HCT116 (cell line): ENCODE results near the gene TDRD10. TPM values are rescaled to one million over a fixed set of nuclear protein-coding genes. Genes with fewer than 3 reads are reported as not detected.

Source experiments
- ATAC-seq: fragments of 200-7000 bp; cut with Tn5 transposase; 2 replicates; pipeline ENCODE4 v1.9.1; 2020; ENCODE audit warnings: mild to moderate bottlenecking, moderate library complexity
- BruUV-seq: library from RNA; stranded (reverse); fragments of 400-500 nt; replicated peaks from 2 replicates; lab custom pipeline; 2021; lab: Mats Ljungman, UMichigan
- CTCF ChIA-PET: fragments of 300-600 bp; sonication (Branson Sonifier 250); formaldehyde crosslinking; loops from one replicate; lab custom pipeline; 2021; ENCODE audit warnings: antibody characterized with exemption; lab: Charles Lee
- POLR2A ChIA-PET: fragments of 300-600, 350-600 bp; sonication (Branson Sonifier 250); formaldehyde crosslinking; loops from one replicate; lab custom pipeline; 2021; ENCODE audit warnings: antibody characterized with exemption; lab: Charles Lee
- RAD21 ChIA-PET, 2 experiments: fragments of 300-600 bp; sonication (Branson Sonifier 250); formaldehyde crosslinking; loops; one replicate each; lab custom pipeline; 2023; ENCODE audit warnings: low total read pairs in 2 of 2; ENCODE audit not compliant: uncharacterized antibody in 2 of 2, unreplicated experiment in 2 of 2, low non-redundant PET in 1 of 2; lab: Charles Lee
- DNase-seq: peaks from one replicate; pipeline ENCODE4 v3.0.0-alpha.2; 2010; ENCODE audit warnings: low read depth, low spot score
- H2AFZ ChIP-seq: fragments of 200-600 bp; shearing (Covaris generic), sonication (generic); 2 replicates; pipeline ENCODE4 v1.6.1; 2017; ENCODE audit warnings: low read depth, mixed run types, mixed read lengths, antibody characterized with exemption, low read length; ENCODE audit not compliant: poor library complexity, severe bottlenecking
- H3K27ac ChIP-seq: 2 replicates; pipeline ENCODE4 v1.5.1; 2012; ENCODE audit warnings: low read depth, low read length
- H3K27me3 ChIP-seq: fragments of 200-600 bp; sonication (generic); 2 replicates; pipeline ENCODE4 v1.6.1; 2016; ENCODE audit warnings: mixed run types, low read length, mixed read lengths; ENCODE audit not compliant: insufficient read depth
- H3K36me3 ChIP-seq, 2 experiments: fragments of 200-500 bp in 1 of 2; fragments of 200-600 bp in 1 of 2; sonication (Bioruptor generic) in 1 of 2; sonication (generic) in 1 of 2; 2 replicates each; pipeline versions ENCODE4 v1.5.1 to v1.6.1; 2014 to 2016; ENCODE audit warnings: low read length in 2 of 2, inconsistent platforms in 1 of 2, mixed read lengths in 1 of 2, mixed run types in 1 of 2; ENCODE audit not compliant: insufficient read depth in 2 of 2, control insufficient read depth in 1 of 2
- H3K4me1 ChIP-seq, 2 experiments: fragments of 200-600 bp in 1 of 2; sonication (generic) in 1 of 2; 2 replicates each; pipeline versions ENCODE4 v1.5.1 to v1.6.1; 2012 to 2017; ENCODE audit warnings: low read length in 2 of 2, inconsistent platforms in 1 of 2, mild to moderate bottlenecking in 1 of 2, mixed read lengths in 1 of 2, mixed run types in 1 of 2, moderate library complexity in 1 of 2; ENCODE audit not compliant: insufficient read depth in 2 of 2, control insufficient read depth in 1 of 2
- H3K4me2 ChIP-seq: fragments of 200-600 bp; sonication (generic); 2 replicates; pipeline ENCODE4 v1.6.1; 2017; ENCODE audit warnings: mixed run types, low read length, mixed read lengths
- H3K4me3 ChIP-seq, 2 experiments: fragments of 200-600 bp in 1 of 2; sonication (generic) in 1 of 2; replicated peaks in 1 of 2; 2 replicates each; pipeline ENCODE4 v1.5.1; 2011 to 2016; ENCODE audit warnings: low read length in 2 of 2, control low read depth in 1 of 2, low read depth in 1 of 2, mild to moderate bottlenecking in 1 of 2, mixed read lengths in 1 of 2, mixed run types in 1 of 2
- H3K79me2 ChIP-seq: fragments of 200-600 bp; sonication (generic); 2 replicates; pipeline ENCODE4 v1.6.1; 2017; ENCODE audit warnings: mild to moderate bottlenecking, mixed run types, low read length, moderate library complexity, mixed read lengths; ENCODE audit not compliant: insufficient read depth
- H3K9ac ChIP-seq: fragments of 200-600 bp; sonication (generic); 2 replicates; pipeline ENCODE4 v1.6.1; 2016; ENCODE audit warnings: low read length, mixed read lengths
- H3K9me2 ChIP-seq: fragments of 200-600 bp; sonication (generic), shearing (Covaris generic); 2 replicates; pipeline ENCODE4 v1.6.1; 2017; ENCODE audit warnings: mixed run types, mild to moderate bottlenecking, moderate library complexity; ENCODE audit not compliant: insufficient read depth
- H3K9me3 ChIP-seq, 2 experiments: fragments of 200-500 bp in 1 of 2; fragments of 200-600 bp in 1 of 2; sonication (Bioruptor generic) in 1 of 2; sonication (generic) in 1 of 2; 2 replicates each; pipeline ENCODE4 v1.6.1; 2014 to 2017; ENCODE audit warnings: low read length in 2 of 2, mixed read lengths in 2 of 2, inconsistent platforms in 1 of 2, low read depth in 1 of 2, mild to moderate bottlenecking in 1 of 2, mixed run types in 1 of 2, moderate library complexity in 1 of 2; ENCODE audit not compliant: control insufficient read depth in 1 of 2, insufficient read depth in 1 of 2
- H4K20me1 ChIP-seq: fragments of 200-600 bp; sonication (generic), shearing (Covaris generic); 2 replicates; pipeline ENCODE4 v1.6.1; 2017; ENCODE audit warnings: mixed run types, mild to moderate bottlenecking, moderate library complexity; ENCODE audit not compliant: insufficient read depth
- ATF3 ChIP-seq: IDR thresholded peaks from 2 replicates; pipeline ENCODE4 v1.6.1; 2012
- CBX3 ChIP-seq: IDR thresholded peaks from 2 replicates; pipeline ENCODE4 v1.6.1; 2012; ENCODE audit warnings: low read depth
- CEBPB ChIP-seq: IDR thresholded peaks from 2 replicates; pipeline ENCODE4 v1.6.1; 2012; ENCODE audit warnings: low read depth
- CTCF ChIP-seq, 3 experiments: fragments of 200-600 bp in 1 of 3; sonication (generic) in 1 of 3; IDR thresholded peaks in 2 of 3; conservative IDR thresholded peaks in 1 of 3; 2 replicates each; pipeline ENCODE4 v1.5.1; 2012 to 2017; ENCODE audit warnings: low read depth in 2 of 3, low read length in 2 of 3, antibody characterized with exemption in 1 of 3, borderline replicate concordance in 1 of 3, control low read depth in 1 of 3, mild to moderate bottlenecking in 1 of 3, mixed read lengths in 1 of 3, mixed run types in 1 of 3, moderate library complexity in 1 of 3; ENCODE audit not compliant: insufficient read depth in 1 of 3
- EGR1 ChIP-seq: IDR thresholded peaks from 2 replicates; pipeline ENCODE4 v1.6.1; 2012; ENCODE audit warnings: low read depth
- FOSL1 ChIP-seq: IDR thresholded peaks from 2 replicates; pipeline ENCODE4 v1.6.1; 2012; ENCODE audit warnings: low read depth
- JUND ChIP-seq: IDR thresholded peaks from 2 replicates; pipeline ENCODE4 v1.6.1; 2012
- POLR2A ChIP-seq: IDR thresholded peaks from 2 replicates; pipeline ENCODE4 v1.7.0; 2011; ENCODE audit warnings: borderline replicate concordance; ENCODE audit not compliant: insufficient read depth, insufficient read length; ENCODE audit errors: extremely low read depth
- POLR2AphosphoS5 ChIP-seq: IDR thresholded peaks from 2 replicates; pipeline ENCODE4 v1.6.1; 2011; ENCODE audit warnings: mild to moderate bottlenecking, low read depth, low read length, moderate library complexity
- RAD21 ChIP-seq: IDR thresholded peaks from 2 replicates; pipeline ENCODE4 v1.6.1; 2012; ENCODE audit warnings: low read depth, mild to moderate bottlenecking
- REST ChIP-seq: IDR thresholded peaks from 2 replicates; pipeline ENCODE4 v1.6.1; 2012; ENCODE audit warnings: low read depth
- SP1 ChIP-seq: IDR thresholded peaks from 2 replicates; pipeline ENCODE4 v1.6.1; 2012; ENCODE audit warnings: low read depth
- SRF ChIP-seq: IDR thresholded peaks from 2 replicates; pipeline ENCODE4 v1.6.1; 2012; ENCODE audit warnings: low read depth
- TCF7L2 ChIP-seq: IDR thresholded peaks from 2 replicates; pipeline ENCODE4 v1.7.0; 2011; ENCODE audit warnings: borderline replicate concordance, inconsistent platforms; ENCODE audit not compliant: insufficient read depth, insufficient read length; ENCODE audit errors: extremely low read depth
- YY1 ChIP-seq: IDR thresholded peaks from 2 replicates; pipeline ENCODE4 v1.6.1; 2011; ENCODE audit warnings: low read length, low read depth, moderate library complexity, mild to moderate bottlenecking; ENCODE audit not compliant: insufficient replicate concordance; ENCODE audit errors: extremely low read depth
- ZBTB33 ChIP-seq: IDR thresholded peaks from 2 replicates; pipeline ENCODE4 v1.6.1; 2011; ENCODE audit warnings: mild to moderate bottlenecking, low read length, moderate library complexity; ENCODE audit not compliant: insufficient replicate concordance; ENCODE audit errors: extremely low read depth
- ZFX ChIP-seq: fragments of 450-650 bp; IDR thresholded peaks from 2 replicates; pipeline ENCODE4 v1.6.1; 2017
- ZNF274 ChIP-seq: fragments of 200-500 bp; sonication (Bioruptor generic); IDR thresholded peaks from 2 replicates; pipeline ENCODE4 v1.6.1; 2014; ENCODE audit warnings: mild to moderate bottlenecking, low read depth, low read length, inconsistent platforms
- intact Hi-C: fragments of 100-400 bp; cut with micrococcal nuclease; formaldehyde crosslinking; loops from 2 replicates; pipeline ENCODE4 v1.10.0; 2022
- total RNA-seq: library from RNA; stranded (reverse); gene quantifications from one replicate; pipeline ENCODE4 v1.2.1, GENCODE V29; 2021; ENCODE audit not compliant: unreplicated experiment

TDRD10 gene
- total RNA-seq, 1 experiment from 2014 or later, result not detected

GRCh38 chr1:154468535-154469250 is 33.3 kb upstream of the TDRD10 start:
- no TSS peak for BruUV-seq
- peaks cover 2% of the 10 kb centered on the region in 2 experiments; a peak in 3 of 4 replicates for H3K4me1 ChIP-seq
- H3K27ac ChIP-seq, result no peak overlapping the region
- TF ChIP-seq CEBPB (no peak), ATF3 (no peak), POLR2A (no peak), RAD21 (no peak), SRF (no peak), ZBTB33 (no peak), JUND (no peak), TCF7L2 (no peak), SP1 (no peak), ZNF274 (no peak), FOSL1 (no peak), ZFX (no peak), REST (no peak), EGR1 (no peak), YY1 (no peak), POLR2AphosphoS5 (no peak), CTCF (IDR thresholded peaks at IDR 0.05 in 2 of 3, conservative IDR thresholded peaks at IDR 0.05 in 1 of 3; ENCODE audit: borderline replicate concordance in 1 of 3, insufficient read depth in 1 of 3, low read depth in 2 of 3, low read length in 2 of 3) (no peak), CBX3 (no peak)
- H3K9ac ChIP-seq, result no peak overlapping the region
- H3K9me3 ChIP-seq, result no peaks in the 10 kb centered on the region
- RAD21 ChIA-PET, result no interaction called here
- no peak for ATAC-seq
- no peak overlapping the region for H2AFZ ChIP-seq
- H3K27me3 ChIP-seq, result no peaks in the 10 kb centered on the region
- no peak for DNase-seq
- no peaks in the 10 kb centered on the region for H3K36me3 ChIP-seq
- POLR2A ChIA-PET, result no interaction called here
- intact Hi-C loops, result no loop called here
- H3K79me2 ChIP-seq, result no peaks in the 10 kb centered on the region
- no peak overlapping the region for H3K4me3 ChIP-seq
- no peaks in the 10 kb centered on the region for H3K9me2 ChIP-seq
- CTCF ChIA-PET, result interaction anchor here (0.6 to 2.0 kb wide), 3 partner anchors 11 to 272 kb away, joined by 3 to 6 read pairs (median 5); no protein-coding TSS in a partner anchor
- H4K20me1 ChIP-seq, result no peaks in the 10 kb centered on the region
- H3K4me2 ChIP-seq, result no peak overlapping the region
